GM19239 (cell line): ENCODE results near the gene MTRF1.
"Not testable (repeated sequence)": the region's sequence is repeated elsewhere in the genome, so short reads cannot be mapped to it uniquely, and the experiment has no call there.

ENCODE experiments used
- DNase-seq: peaks from one replicate; pipeline ENCODE4 v3.0.0; 2011; ENCODE audit warnings: low spot score; ENCODE audit not compliant: insufficient read length
- FAIRE-seq: peaks from 2 replicates; lab custom pipeline; 2011; peaks lifted over from hg19 to GRCh38; lab: Jason Lieb, UNC

MTRF1 gene

DNA sequence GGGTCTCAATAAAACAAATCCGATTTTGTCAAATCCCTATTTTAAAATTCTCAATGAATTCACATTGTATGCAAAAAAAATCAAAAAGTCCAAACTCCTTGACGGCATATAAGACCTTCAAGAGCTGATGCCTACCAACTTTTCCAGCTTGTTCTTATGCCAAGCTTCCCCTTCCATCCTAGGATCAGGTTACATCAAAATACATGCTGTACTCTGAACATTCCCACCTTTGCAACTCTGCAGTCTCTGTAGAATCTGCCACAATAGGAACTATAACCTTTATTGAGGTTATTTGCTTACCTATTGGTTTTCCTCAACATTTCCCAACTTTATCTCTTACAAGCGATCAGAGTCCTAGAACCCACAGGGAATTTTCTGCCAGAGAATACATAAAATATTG, 76.9 kb downstream of the MTRF1 start:
- FAIRE-seq, result no peak
- no peak for DNase-seq

DNA sequence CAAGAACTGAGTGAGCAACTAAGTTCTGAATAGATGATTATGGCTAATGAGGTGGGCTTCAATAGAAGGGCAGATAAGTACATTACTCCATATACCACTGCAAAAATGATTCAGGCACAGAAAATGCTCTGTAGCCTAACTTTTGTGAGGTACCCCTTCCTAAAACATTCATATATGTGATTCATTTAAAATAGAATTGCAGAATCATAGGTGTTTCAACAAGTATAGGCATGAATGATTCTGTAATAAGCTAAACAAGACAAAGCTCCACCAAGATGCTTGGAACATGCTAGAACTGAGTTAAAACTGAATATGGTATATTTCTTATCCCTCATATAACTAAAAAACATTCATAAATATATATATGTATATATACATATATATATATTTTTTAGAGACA, 81.1 kb downstream of the MTRF1 start:
- no peak for DNase-seq
- FAIRE-seq, result no peak

DNA sequence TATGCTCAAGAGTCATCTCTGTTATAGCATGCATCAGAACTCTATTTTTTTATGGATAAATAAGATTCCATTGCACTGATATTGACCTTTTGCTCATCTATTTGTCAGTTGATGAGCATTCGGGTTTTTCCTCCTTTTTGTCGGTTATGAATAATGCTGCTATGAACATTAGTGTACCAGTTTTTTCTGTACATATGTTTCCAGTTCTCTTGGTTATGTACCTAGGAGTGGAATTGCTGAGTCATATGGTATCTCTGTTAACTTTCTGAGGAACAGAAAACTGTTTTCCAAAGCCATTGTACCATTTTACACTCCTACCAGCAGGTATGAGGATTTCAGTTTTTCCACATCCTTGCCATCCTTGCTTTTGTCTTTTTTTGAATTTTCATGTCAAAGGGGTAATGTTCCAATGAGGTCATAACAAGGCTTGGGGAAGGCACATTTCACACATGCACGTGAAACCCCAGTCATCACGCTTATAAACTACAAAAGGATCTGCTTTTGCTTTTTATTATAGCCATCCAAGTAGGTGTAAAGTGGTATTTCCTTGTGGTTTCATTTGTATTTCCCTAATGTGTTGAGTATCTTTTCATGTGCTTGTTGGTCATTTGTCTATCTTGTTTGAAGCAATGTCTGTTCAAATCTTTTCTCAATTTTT, 83.7 kb downstream of the MTRF1 start:
- DNase-seq (no peak), FAIRE-seq (no peak)

DNA sequence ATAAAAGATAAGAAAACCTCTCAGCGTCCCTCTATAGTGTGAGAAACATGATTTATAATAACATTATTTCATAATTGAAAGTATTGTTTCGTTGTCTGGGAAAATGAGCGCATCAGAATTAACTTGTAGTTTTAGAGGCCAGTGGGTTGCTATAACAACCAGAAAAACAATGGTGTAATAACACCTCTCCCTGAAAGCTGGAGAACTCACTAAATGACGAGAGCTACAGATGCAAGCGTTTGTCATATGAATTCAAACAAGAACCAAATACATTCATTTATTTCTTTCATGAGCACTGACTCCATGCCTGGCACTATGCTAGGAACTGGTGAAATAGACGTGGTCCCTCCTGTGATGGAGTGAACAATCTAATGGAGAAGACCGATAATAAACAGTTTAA, 85.3 kb downstream of the MTRF1 start:
- FAIRE-seq (peak; percentile 64), DNase-seq (no peak)

DNA sequence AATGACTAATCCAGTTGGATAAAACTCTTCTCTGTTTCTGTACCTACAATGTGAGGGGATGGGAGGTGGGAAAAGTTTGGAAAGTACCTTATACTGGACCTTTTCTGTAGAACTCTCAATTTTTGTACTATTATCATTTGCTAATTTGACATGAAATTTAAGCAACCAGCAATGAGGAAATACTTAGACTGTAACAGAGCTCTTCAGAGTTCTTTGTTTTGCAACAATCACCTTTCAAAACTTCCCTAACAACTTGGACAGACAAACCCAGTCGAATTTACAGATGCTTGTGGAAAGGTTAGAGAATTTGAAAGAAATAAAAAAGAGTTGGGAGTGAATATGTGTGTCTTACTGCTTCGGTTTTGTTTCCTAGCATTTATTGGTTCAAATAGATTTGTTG, 85.8 kb downstream of the MTRF1 start:
- no peak for FAIRE-seq

DNA sequence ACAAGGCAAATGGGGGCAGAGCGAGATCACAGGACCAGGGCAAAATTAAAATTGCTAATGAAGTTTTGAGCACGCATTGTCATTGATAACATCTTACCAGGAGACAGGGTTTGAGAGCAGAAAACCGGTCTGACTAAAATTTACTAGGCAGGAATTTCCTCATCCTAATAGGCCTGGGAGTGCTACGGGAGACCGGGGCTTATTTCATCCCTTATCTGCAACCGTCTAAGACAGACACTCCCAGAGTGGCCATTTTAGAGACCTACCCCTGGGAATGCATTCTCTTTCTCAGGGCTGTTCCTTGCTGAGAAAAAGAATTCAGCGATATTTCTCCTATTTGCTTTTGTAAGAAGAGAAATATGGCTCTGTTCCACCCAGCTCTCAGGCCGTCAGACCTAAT, 87.8 kb downstream of the MTRF1 start:
- not testable (repeated sequence) for DNase-seq, FAIRE-seq

More for the DNA sequence above, 85.8 kb downstream of the MTRF1 start:
- no peak for DNase-seq
